HepG2 (cell line): ENCODE measurements around the gene PRKCG. TPM values are rescaled to one million over a fixed set of nuclear protein-coding genes. Genes with fewer than 3 reads are reported as not detected.

Experiments
- ARNTL ChIP-seq: sonication (generic); formaldehyde crosslinking; IDR thresholded peaks from 2 replicates; pipeline ENCODE4 v1.4.0; 2020; ENCODE audit warnings: mild to moderate bottlenecking, missing genetic modification reagents
- CHD2 ChIP-seq: IDR thresholded peaks from 2 replicates; pipeline ENCODE4 v1.6.1; 2011; ENCODE audit warnings: low read depth, low read length, improper control_type of control experiment
- MED8 ChIP-seq: sonication (generic); formaldehyde crosslinking; IDR thresholded peaks from 2 replicates; pipeline ENCODE4 v1.8.1; 2023; ENCODE audit warnings: mild to moderate bottlenecking, missing genetic modification reagents; ENCODE audit not compliant: insufficient replicate concordance
- MEIS2 ChIP-seq: sonication (generic); formaldehyde crosslinking; IDR thresholded peaks from 2 replicates; pipeline ENCODE4 v1.9.0; 2021; ENCODE audit warnings: mild to moderate bottlenecking, missing genetic modification reagents
- MIER3 ChIP-seq: IDR thresholded peaks from 2 replicates; pipeline ENCODE4 v1.6.1; 2016; ENCODE audit warnings: missing compliant biosample characterization, borderline replicate concordance
- MYNN ChIP-seq: sonication (generic); formaldehyde crosslinking; IDR thresholded peaks from 2 replicates; pipeline ENCODE4 v1.4.0; 2020; ENCODE audit warnings: mild to moderate bottlenecking, low read depth, missing genetic modification reagents
- NFKB2 ChIP-seq: sonication (generic); formaldehyde crosslinking; IDR thresholded peaks from 2 replicates; pipeline ENCODE4 v1.4.0; 2020; ENCODE audit warnings: missing genetic modification reagents, borderline replicate concordance
- SNAI1 ChIP-seq: sonication (generic); formaldehyde crosslinking; IDR thresholded peaks from 2 replicates; pipeline ENCODE4 v1.5.0; 2020; ENCODE audit warnings: mild to moderate bottlenecking, missing genetic modification reagents, borderline replicate concordance
- ZKSCAN5 ChIP-seq: sonication (generic); formaldehyde crosslinking; IDR thresholded peaks from 2 replicates; pipeline ENCODE4 v1.5.1; 2020; ENCODE audit warnings: mild to moderate bottlenecking, missing genetic modification reagents
- ZMYM2 ChIP-seq: sonication (generic); formaldehyde crosslinking; IDR thresholded peaks from 2 replicates; pipeline ENCODE4 v1.8.0; 2022; ENCODE audit warnings: mild to moderate bottlenecking, missing genetic modification reagents
- ZNF569 ChIP-seq: sonication (generic); formaldehyde crosslinking; IDR thresholded peaks from 2 replicates; pipeline ENCODE4 v1.5.0; 2020; ENCODE audit warnings: mild to moderate bottlenecking, missing genetic modification reagents, moderate library complexity, borderline replicate concordance
- ZNF776 ChIP-seq: sonication (generic); formaldehyde crosslinking; IDR thresholded peaks from 2 replicates; pipeline ENCODE4 v1.4.0; 2020; ENCODE audit warnings: mild to moderate bottlenecking, missing genetic modification reagents
- polyA plus RNA-seq, 8 experiments: library from polyadenylated mRNA; depleted of rRNA in 3 of 8; stranded (reverse) in 7 of 8; unstranded in 1 of 8; fragments of >200 nt; fragmentation: Illumina TruSeq in 4 of 8; extraction: Trizol in 4 of 8; gene quantifications; 2 replicates each; pipeline versions ENCODE4 v1.2.1 to v1.2.3, GENCODE V29; 2011 to 2016; ENCODE audit warnings: low read depth in 4 of 8, missing spikeins in 1 of 8, mixed read lengths in 1 of 8; ENCODE audit not compliant: insufficient read depth in 1 of 8
- total RNA-seq, 5 experiments: library from RNA; depleted of rRNA; stranded (reverse); fragments of >200 nt; fragmentation: Illumina TruSeq; extraction: Trizol; gene quantifications; 2 replicates each; pipeline ENCODE4 v1.2.3, GENCODE V29; 2016; ENCODE audit warnings: low read depth in 1 of 5
- TF ChIP-seq, protein P1 (sequence below): sonication (generic); formaldehyde crosslinking; IDR thresholded peaks from 2 replicates; pipeline ENCODE4 v1.4.0; 2020; ENCODE audit warnings: missing genetic modification reagents
- TF ChIP-seq, protein P2 (sequence below): sonication (generic); formaldehyde crosslinking; IDR thresholded peaks from 2 replicates; pipeline ENCODE4 v1.5.0; 2020; ENCODE audit warnings: mild to moderate bottlenecking, missing genetic modification reagents
- TF ChIP-seq, protein P3 (sequence below): sonication (generic); formaldehyde crosslinking; IDR thresholded peaks from 2 replicates; pipeline ENCODE4 v1.8.1; 2022; ENCODE audit warnings: low read depth, mild to moderate bottlenecking, missing genetic modification reagents
- TF ChIP-seq, protein P4 (sequence below): sonication (generic); formaldehyde crosslinking; IDR thresholded peaks from 2 replicates; pipeline ENCODE4 v1.8.0; 2022; ENCODE audit warnings: low read depth, missing genetic modification reagents

PRKCG gene
- total and polyA plus RNA-seq, 2 of the 13 experiments (the other 11 are each of a cell fraction or from before 2014, with no cell fraction given), result 0.02 to 0.03 TPM

DNA sequence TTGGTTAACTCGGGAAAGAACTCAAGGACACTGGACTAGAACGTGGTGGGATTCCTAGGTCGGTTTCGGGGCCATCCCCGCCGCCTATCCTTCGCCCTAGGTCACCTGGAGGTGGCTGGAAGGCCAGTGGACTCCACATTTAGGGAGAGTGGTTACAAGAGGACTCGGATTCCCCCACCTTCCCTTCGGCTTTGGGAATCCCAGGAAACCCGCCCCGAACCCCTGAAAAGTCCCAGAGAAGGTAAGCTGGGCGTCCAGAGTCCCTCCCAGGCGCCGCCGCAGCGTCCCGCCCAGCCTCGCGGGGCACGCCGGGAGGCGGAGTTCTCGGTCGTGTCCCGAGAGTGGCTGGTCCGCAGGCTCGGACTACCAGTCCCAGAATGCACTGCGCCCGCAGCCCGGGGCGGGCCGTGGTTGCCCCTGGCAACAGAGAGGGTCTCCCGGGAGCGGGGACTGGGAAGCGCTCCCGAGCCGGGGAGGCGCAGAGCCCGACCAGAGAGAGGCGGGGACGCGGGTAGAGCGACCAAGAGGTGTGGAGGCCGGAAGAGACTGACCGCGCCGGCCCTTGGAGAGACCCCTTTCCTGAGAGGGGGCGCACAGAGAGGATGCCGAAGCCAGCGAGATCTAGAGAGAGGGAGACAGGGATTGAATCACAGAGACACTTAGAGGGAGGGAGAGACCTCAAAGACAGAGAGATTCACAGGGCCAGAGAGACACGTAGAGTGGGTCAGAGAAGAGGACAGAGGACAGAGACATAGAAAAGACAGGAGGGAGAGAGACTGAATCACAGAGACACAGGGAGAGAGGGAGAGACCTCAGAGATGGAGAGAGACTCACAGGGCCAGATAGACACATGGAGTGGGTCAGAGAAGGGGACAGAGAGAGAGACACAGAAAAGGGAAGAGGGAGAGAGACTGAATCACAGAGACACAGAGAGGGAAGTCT, 2.6 kb upstream of the PRKCG start (continued):
- TF ChIP-seq, protein P1, sequence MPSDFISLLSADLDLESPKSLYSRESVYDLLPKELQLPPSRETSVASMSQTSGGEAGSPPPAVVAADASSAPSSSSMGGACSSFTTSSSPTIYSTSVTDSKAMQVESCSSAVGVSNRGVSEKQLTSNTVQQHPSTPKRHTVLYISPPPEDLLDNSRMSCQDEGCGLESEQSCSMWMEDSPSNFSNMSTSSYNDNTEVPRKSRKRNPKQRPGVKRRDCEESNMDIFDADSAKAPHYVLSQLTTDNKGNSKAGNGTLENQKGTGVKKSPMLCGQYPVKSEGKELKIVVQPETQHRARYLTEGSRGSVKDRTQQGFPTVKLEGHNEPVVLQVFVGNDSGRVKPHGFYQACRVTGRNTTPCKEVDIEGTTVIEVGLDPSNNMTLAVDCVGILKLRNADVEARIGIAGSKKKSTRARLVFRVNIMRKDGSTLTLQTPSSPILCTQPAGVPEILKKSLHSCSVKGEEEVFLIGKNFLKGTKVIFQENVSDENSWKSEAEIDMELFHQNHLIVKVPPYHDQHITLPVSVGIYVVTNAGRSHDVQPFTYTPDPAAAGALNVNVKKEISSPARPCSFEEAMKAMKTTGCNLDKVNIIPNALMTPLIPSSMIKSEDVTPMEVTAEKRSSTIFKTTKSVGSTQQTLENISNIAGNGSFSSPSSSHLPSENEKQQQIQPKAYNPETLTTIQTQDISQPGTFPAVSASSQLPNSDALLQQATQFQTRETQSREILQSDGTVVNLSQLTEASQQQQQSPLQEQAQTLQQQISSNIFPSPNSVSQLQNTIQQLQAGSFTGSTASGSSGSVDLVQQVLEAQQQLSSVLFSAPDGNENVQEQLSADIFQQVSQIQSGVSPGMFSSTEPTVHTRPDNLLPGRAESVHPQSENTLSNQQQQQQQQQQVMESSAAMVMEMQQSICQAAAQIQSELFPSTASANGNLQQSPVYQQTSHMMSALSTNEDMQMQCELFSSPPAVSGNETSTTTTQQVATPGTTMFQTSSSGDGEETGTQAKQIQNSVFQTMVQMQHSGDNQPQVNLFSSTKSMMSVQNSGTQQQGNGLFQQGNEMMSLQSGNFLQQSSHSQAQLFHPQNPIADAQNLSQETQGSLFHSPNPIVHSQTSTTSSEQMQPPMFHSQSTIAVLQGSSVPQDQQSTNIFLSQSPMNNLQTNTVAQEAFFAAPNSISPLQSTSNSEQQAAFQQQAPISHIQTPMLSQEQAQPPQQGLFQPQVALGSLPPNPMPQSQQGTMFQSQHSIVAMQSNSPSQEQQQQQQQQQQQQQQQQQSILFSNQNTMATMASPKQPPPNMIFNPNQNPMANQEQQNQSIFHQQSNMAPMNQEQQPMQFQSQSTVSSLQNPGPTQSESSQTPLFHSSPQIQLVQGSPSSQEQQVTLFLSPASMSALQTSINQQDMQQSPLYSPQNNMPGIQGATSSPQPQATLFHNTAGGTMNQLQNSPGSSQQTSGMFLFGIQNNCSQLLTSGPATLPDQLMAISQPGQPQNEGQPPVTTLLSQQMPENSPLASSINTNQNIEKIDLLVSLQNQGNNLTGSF (CRISPR knock-in tag), result no peak
- no peak for TF ChIP-seq SNAI1 (CRISPR knock-in tag)
- TF ChIP-seq MED8 (CRISPR knock-in tag), result no peak
- TF ChIP-seq MEIS2 (CRISPR knock-in tag), result no peak
- no peak for TF ChIP-seq ZMYM2
- no peak for TF ChIP-seq CHD2
- TF ChIP-seq, protein P2, sequence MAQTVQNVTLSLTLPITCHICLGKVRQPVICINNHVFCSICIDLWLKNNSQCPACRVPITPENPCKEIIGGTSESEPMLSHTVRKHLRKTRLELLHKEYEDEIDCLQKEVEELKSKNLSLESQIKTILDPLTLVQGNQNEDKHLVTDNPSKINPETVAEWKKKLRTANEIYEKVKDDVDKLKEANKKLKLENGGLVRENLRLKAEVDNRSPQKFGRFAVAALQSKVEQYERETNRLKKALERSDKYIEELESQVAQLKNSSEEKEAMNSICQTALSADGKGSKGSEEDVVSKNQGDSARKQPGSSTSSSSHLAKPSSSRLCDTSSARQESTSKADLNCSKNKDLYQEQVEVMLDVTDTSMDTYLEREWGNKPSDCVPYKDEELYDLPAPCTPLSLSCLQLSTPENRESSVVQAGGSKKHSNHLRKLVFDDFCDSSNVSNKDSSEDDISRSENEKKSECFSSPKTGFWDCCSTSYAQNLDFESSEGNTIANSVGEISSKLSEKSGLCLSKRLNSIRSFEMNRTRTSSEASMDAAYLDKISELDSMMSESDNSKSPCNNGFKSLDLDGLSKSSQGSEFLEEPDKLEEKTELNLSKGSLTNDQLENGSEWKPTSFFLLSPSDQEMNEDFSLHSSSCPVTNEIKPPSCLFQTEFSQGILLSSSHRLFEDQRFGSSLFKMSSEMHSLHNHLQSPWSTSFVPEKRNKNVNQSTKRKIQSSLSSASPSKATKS (CRISPR knock-in tag), result no peak
- TF ChIP-seq ARNTL (CRISPR knock-in tag), result no peak
- no peak for TF ChIP-seq ZKSCAN5
- TF ChIP-seq NFKB2 (CRISPR knock-in tag), result no peak
- TF ChIP-seq, protein P3, sequence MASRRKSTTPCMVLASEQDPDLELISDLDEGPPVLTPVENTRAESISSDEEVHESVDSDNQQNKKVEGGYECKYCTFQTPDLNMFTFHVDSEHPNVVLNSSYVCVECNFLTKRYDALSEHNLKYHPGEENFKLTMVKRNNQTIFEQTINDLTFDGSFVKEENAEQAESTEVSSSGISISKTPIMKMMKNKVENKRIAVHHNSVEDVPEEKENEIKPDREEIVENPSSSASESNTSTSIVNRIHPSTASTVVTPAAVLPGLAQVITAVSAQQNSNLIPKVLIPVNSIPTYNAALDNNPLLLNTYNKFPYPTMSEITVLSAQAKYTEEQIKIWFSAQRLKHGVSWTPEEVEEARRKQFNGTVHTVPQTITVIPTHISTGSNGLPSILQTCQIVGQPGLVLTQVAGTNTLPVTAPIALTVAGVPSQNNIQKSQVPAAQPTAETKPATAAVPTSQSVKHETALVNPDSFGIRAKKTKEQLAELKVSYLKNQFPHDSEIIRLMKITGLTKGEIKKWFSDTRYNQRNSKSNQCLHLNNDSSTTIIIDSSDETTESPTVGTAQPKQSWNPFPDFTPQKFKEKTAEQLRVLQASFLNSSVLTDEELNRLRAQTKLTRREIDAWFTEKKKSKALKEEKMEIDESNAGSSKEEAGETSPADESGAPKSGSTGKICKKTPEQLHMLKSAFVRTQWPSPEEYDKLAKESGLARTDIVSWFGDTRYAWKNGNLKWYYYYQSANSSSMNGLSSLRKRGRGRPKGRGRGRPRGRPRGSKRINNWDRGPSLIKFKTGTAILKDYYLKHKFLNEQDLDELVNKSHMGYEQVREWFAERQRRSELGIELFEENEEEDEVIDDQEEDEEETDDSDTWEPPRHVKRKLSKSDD (CRISPR knock-in tag), result no peak
- no peak for TF ChIP-seq ZNF776 (CRISPR knock-in tag)
- TF ChIP-seq MIER3 (CRISPR knock-in tag), result no peak; the same call in 1 of the 2 replicates
- TF ChIP-seq, protein P4, sequence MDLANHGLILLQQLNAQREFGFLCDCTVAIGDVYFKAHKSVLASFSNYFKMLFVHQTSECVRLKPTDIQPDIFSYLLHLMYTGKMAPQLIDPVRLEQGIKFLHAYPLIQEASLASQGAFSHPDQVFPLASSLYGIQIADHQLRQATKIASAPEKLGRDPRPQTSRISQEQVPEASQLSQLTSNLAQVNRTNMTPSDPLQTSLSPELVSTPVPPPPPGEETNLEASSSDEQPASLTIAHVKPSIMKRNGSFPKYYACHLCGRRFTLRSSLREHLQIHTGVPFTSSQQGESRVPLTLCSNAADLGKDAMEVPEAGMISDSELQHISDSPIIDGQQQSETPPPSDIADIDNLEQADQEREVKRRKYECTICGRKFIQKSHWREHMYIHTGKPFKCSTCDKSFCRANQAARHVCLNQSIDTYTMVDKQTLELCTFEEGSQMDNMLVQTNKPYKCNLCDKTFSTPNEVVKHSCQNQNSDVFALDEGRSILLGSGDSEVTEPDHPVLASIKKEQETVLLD (CRISPR knock-in tag), result no peak
- TF ChIP-seq ZNF569 (CRISPR knock-in tag), result no peak
- TF ChIP-seq MYNN (CRISPR knock-in tag), result no peak
